Measurements from ENCODE around the gene TEAD2. TPM values are rescaled to one million over a fixed set of nuclear protein-coding genes. Genes with fewer than 3 reads are reported as not detected.

TEAD2 gene
- total and polyA plus RNA-seq, 10 of the 15 experiments (the other 5 are each of a cell fraction or from before 2014, with no cell fraction given): 0.04 to 0.26 (median 0.11) TPM; not detected in 3

GRCh38 chr19:49407482-49408015 is 45.3 kb upstream of the TEAD2 start (continued):
- TF ChIP-seq RCOR1 (conservative IDR thresholded peaks at IDR 0.05; ENCODE audit: low read depth, low read length): no peak
- TF ChIP-seq CHD4 (IDR thresholded peaks at IDR 0.05): no peak
- TF ChIP-seq TAF1 (IDR thresholded peaks at IDR 0.05; ENCODE audit: borderline replicate concordance, low read depth, low read length): no peak

- Histone ChIP-seq H3K79me2 (ENCODE audit: control insufficient read depth, insufficient read depth, low read length) (no peaks in the 10 kb centered on the region), H3K9ac (ENCODE audit: control insufficient read depth, insufficient read depth, low read length) (no peak overlapping the region), H3K36me3 (ENCODE audit: control insufficient read depth in 2 of 2, insufficient read depth in 2 of 2, low read length in 1 of 2) (no peaks in the 10 kb centered on the region), H3K4me3 (no peak overlapping the region), H3K9me3 (replicated peaks; ENCODE audit: control insufficient read depth, insufficient read depth, low read length) (no peaks in the 10 kb centered on the region), H3K4me2 (ENCODE audit: control insufficient read depth, insufficient read depth) (no peak overlapping the region), H3K27ac (ENCODE audit: control insufficient read depth, insufficient read depth) (no peak overlapping the region), H4K20me1 (ENCODE audit: control insufficient read depth, insufficient read depth) (no peaks in the 10 kb centered on the region), H3K4me1 (ENCODE audit: control insufficient read depth, insufficient read depth, low read length) (peaks cover 21% of the 10 kb centered on the region), H3K27me3 (replicated peaks in 1 of 2; ENCODE audit: control insufficient read depth in 2 of 2, insufficient read depth in 2 of 2, low read length in 1 of 2) (no peaks in the 10 kb centered on the region), H2AFZ (ENCODE audit: control insufficient read depth, low read depth, low read length) (no peak overlapping the region)
- 65% methylated on average over 7 of the region's 7 CpGs for WGBS (ENCODE audit: insufficient coverage, insufficient replicate concordance, low lambda C conversion rate, missing lambda C conversion rate)
- RAD21 ChIA-PET (ENCODE audit: unreplicated experiment): interaction anchor here (1.2 kb wide), 1 partner anchor 16 kb away, joined by 4 read pairs; no protein-coding TSS in a partner anchor
- CTCF ChIA-PET: interaction anchor here (2.6 kb wide), 1 partner anchor 16 kb away, joined by 11 read pairs; no protein-coding TSS in a partner anchor
- in situ Hi-C loops (cut with MboI): no loop called here
- DNase-seq (ENCODE audit: low read depth, low spot score) (no peak), ATAC-seq (no peak), FAIRE-seq (no peak)
- SMC1A ChIA-PET (ENCODE audit: uncharacterized antibody, unreplicated experiment): interaction anchor here (1.0 kb wide), 1 partner anchor 76 kb away, joined by 3 read pairs; no protein-coding TSS in a partner anchor
- BruUV-seq (replicated peaks): no TSS peak
- POLR2A ChIA-PET: no interaction called here
- intact Hi-C loops (cut with micrococcal nuclease; ENCODE audit: unreplicated experiment): no loop called here
- TF ChIP-seq EP300 (IDR thresholded peaks at IDR 0.05; ENCODE audit: borderline replicate concordance in 1 of 2, control insufficient read depth in 1 of 2, low read depth in 2 of 2, low read length in 2 of 2) (no peak), CHD4 (IDR thresholded peaks at IDR 0.05) (no peak), TCF12 (IDR thresholded peaks at IDR 0.05; ENCODE audit: low read depth, low read length) (no peak), NFYA (IDR thresholded peaks at IDR 0.05; ENCODE audit: borderline replicate concordance, low read depth, low read length) (no peak), EED (IDR thresholded peaks at IDR 0.05; ENCODE audit: low read depth) (no peak), SIX5 (IDR thresholded peaks at IDR 0.05; ENCODE audit: low read depth, low read length, severe bottlenecking) (no peak), ESRRA (IDR thresholded peaks at IDR 0.05; ENCODE audit: low read length) (no peak), SUZ12 (IDR thresholded peaks at IDR 0.05; ENCODE audit: unreplicated experiment) (no peak), RFX5 (IDR thresholded peaks at IDR 0.05; ENCODE audit: low read depth, low read length) (no peak), NR2C2 (IDR thresholded peaks at IDR 0.05; ENCODE audit: borderline replicate concordance, control insufficient read depth, insufficient read length, low read depth) (no peak), HSF1 (IDR thresholded peaks at IDR 0.05; ENCODE audit: low read depth, low read length) (no peak), SMARCA5 (IDR thresholded peaks at IDR 0.05) (no peak), SUPT20H (IDR thresholded peaks at IDR 0.05; ENCODE audit: borderline replicate concordance, control insufficient read depth, low read depth, low read length) (no peak), YBX1 (IDR thresholded peaks at IDR 0.05) (no peak), IRF3 (IDR thresholded peaks at IDR 0.05) (no peak), USF1 (IDR thresholded peaks at IDR 0.05; ENCODE audit: borderline replicate concordance, extremely low read length, insufficient read depth, low read depth, low read length) (no peak), IKZF1 (conservative IDR thresholded peaks at IDR 0.05) (no peak), SPI1 (IDR thresholded peaks at IDR 0.05; ENCODE audit: borderline replicate concordance, insufficient read depth, low read depth, low read length) (no peak), WRNIP1 (IDR thresholded peaks at IDR 0.05; ENCODE audit: borderline replicate concordance, low read depth, low read length) (no peak)
Observed at GRCh38 chr19:49407079-49407478, 44.9 kb upstream of the TEAD2 start.
